ENCODE data around the gene FSIP2.

DNA sequence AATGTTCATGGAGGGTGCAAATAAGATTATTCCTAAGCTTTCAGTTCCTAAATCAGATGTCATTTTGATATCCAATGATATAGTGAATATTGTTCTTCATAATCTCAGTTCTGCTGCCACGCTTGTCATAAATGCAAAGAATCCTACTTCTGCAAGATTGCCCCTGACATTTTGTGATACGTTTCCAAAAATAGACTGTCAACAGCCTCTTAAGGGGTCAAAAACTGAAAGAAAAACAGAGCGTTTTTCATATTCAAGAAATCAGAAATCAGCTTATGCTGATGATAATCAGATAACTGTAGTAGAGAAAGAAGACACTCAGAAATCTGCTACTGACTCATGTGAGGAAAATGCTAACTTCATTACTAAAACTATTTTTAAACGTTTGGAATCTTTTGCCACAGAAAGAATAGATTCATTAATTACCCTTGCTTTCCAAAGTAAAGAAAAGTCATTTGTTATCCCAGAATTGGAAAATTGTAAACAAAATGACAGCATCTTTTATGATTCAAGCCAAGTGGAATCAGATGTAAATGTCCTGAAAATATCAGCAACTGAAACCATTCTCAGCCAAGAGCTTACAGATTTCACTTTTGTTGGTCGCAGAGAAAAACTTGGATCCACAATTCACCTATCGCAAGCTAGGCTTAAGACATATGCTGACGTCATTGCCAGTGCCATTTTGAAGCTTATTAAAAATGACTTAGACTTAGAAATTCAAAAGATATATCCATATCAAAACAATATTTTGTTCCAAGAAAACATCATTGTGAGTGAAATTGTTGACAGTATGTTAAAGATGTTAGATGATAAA, 55.1 kb downstream of the FSIP2 start:
- TF ChIP-seq IRF2 (CRISPR knock-in tag; IDR thresholded peaks at IDR 0.05; ENCODE audit: borderline replicate concordance, low read depth) = no peak
- TF ChIP-seq, protein P1, sequence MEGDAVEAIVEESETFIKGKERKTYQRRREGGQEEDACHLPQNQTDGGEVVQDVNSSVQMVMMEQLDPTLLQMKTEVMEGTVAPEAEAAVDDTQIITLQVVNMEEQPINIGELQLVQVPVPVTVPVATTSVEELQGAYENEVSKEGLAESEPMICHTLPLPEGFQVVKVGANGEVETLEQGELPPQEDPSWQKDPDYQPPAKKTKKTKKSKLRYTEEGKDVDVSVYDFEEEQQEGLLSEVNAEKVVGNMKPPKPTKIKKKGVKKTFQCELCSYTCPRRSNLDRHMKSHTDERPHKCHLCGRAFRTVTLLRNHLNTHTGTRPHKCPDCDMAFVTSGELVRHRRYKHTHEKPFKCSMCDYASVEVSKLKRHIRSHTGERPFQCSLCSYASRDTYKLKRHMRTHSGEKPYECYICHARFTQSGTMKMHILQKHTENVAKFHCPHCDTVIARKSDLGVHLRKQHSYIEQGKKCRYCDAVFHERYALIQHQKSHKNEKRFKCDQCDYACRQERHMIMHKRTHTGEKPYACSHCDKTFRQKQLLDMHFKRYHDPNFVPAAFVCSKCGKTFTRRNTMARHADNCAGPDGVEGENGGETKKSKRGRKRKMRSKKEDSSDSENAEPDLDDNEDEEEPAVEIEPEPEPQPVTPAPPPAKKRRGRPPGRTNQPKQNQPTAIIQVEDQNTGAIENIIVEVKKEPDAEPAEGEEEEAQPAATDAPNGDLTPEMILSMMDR (IDR thresholded peaks at IDR 0.05) = no peak
- no peak for TF ChIP-seq RELA (CRISPR knock-in tag; IDR thresholded peaks at IDR 0.05; ENCODE audit: borderline replicate concordance)
- TF ChIP-seq AFF4 (CRISPR knock-in tag; IDR thresholded peaks at IDR 0.05; ENCODE audit: borderline replicate concordance) = no peak
- no peak for TF ChIP-seq FOXK1 (CRISPR knock-in tag; IDR thresholded peaks at IDR 0.05)
- TF ChIP-seq USF2 (CRISPR knock-in tag; IDR thresholded peaks at IDR 0.05) = no peak
- no peak for TF ChIP-seq ZNF121 (CRISPR knock-in tag; IDR thresholded peaks at IDR 0.05)
- no peak for TF ChIP-seq MXD4 (CRISPR knock-in tag; IDR thresholded peaks at IDR 0.05; ENCODE audit: borderline replicate concordance)
- no peak for TF ChIP-seq SOX15 (CRISPR knock-in tag; IDR thresholded peaks at IDR 0.05)
- TF ChIP-seq NR1H2 (CRISPR knock-in tag; IDR thresholded peaks at IDR 0.05) = no peak
- TF ChIP-seq, protein P2, sequence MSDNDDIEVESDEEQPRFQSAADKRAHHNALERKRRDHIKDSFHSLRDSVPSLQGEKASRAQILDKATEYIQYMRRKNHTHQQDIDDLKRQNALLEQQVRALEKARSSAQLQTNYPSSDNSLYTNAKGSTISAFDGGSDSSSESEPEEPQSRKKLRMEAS (CRISPR knock-in tag; IDR thresholded peaks at IDR 0.05) = no peak
- TF ChIP-seq, protein P3, sequence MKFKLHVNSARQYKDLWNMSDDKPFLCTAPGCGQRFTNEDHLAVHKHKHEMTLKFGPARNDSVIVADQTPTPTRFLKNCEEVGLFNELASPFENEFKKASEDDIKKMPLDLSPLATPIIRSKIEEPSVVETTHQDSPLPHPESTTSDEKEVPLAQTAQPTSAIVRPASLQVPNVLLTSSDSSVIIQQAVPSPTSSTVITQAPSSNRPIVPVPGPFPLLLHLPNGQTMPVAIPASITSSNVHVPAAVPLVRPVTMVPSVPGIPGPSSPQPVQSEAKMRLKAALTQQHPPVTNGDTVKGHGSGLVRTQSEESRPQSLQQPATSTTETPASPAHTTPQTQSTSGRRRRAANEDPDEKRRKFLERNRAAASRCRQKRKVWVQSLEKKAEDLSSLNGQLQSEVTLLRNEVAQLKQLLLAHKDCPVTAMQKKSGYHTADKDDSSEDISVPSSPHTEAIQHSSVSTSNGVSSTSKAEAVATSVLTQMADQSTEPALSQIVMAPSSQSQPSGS (CRISPR knock-in tag; IDR thresholded peaks at IDR 0.05; ENCODE audit: borderline replicate concordance, low read depth) = no peak
